Panc1 (cell line): ENCODE data around the gene C1orf116. TPM values are rescaled to one million over a fixed set of nuclear protein-coding genes. Genes with fewer than 3 reads are reported as not detected.

Experiments
- ATAC-seq: fragments of 200-7000 bp; cut with Tn5 transposase; 2 replicates; pipeline ENCODE4 v1.9.1; 2020; ENCODE audit warnings: mild to moderate bottlenecking, moderate library complexity
- BruUV-seq: library from RNA; stranded (reverse); fragments of 400-500 nt; replicated peaks from 2 replicates; lab custom pipeline; 2021; lab: Mats Ljungman, UMichigan
- CTCF ChIA-PET: fragments of 300-600 bp; sonication (Branson Sonifier 250); formaldehyde crosslinking; loops from one replicate; lab custom pipeline; 2022; ENCODE audit warnings: antibody characterized with exemption; lab: Charles Lee
- POLR2A ChIA-PET: fragments of 300-600 bp; sonication (Branson Sonifier 250); formaldehyde crosslinking; loops from one replicate; lab custom pipeline; 2022; ENCODE audit warnings: antibody characterized with exemption; lab: Charles Lee
- DNase-seq: peaks from one replicate; pipeline ENCODE4 v3.0.0-alpha.2; 2010; ENCODE audit warnings: low read depth, low spot score
- H3K27ac ChIP-seq: 2 replicates; pipeline ENCODE4 v1.5.1; 2011; ENCODE audit warnings: mild to moderate bottlenecking, low read length, inconsistent platforms
- H3K27me3 ChIP-seq: fragments of 200-500 bp; sonication (Bioruptor generic); 2 replicates; pipeline ENCODE4 v1.6.0; 2014; ENCODE audit warnings: low read length, inconsistent platforms; ENCODE audit not compliant: control insufficient read depth, insufficient read depth
- H3K36me3 ChIP-seq: fragments of 200-500 bp; sonication (Bioruptor generic); 2 replicates; pipeline ENCODE4 v1.5.1; 2014; ENCODE audit warnings: inconsistent platforms, mild to moderate bottlenecking, low read length, moderate library complexity; ENCODE audit not compliant: control insufficient read depth, insufficient read depth
- H3K4me1 ChIP-seq: 2 replicates; pipeline ENCODE4 v1.5.1; 2011; ENCODE audit warnings: inconsistent platforms, mild to moderate bottlenecking, low read length, moderate library complexity; ENCODE audit not compliant: control insufficient read depth, insufficient read depth
- H3K4me3 ChIP-seq, 2 experiments: 2 replicates each; pipeline ENCODE4 v1.5.1; 2011 to 2012; ENCODE audit warnings: low read depth in 2 of 2, low read length in 2 of 2, mild to moderate bottlenecking in 2 of 2, inconsistent platforms in 1 of 2, moderate library complexity in 1 of 2
- H3K9me3 ChIP-seq: fragments of 200-500 bp; sonication (Bioruptor generic); 2 replicates; pipeline ENCODE4 v1.5.1; 2014; ENCODE audit warnings: low read depth, mild to moderate bottlenecking, inconsistent platforms, low read length, moderate library complexity; ENCODE audit not compliant: control insufficient read depth, insufficient read depth
- POLR2AphosphoS5 ChIP-seq: IDR thresholded peaks from 2 replicates; pipeline ENCODE4 v1.6.1; 2012; ENCODE audit warnings: mild to moderate bottlenecking, low read depth, low read length, moderate library complexity
- SIN3A ChIP-seq: IDR thresholded peaks from 2 replicates; pipeline ENCODE4 v1.6.1; 2012; ENCODE audit warnings: low read depth, mild to moderate bottlenecking, low read length, moderate library complexity, borderline replicate concordance; ENCODE audit not compliant: insufficient read depth
- TCF7L2 ChIP-seq: IDR thresholded peaks from 2 replicates; pipeline ENCODE4 v1.6.1; 2011; ENCODE audit warnings: mild to moderate bottlenecking, low read depth, low read length, inconsistent platforms
- in situ Hi-C: cut with HindIII; loops from 2 replicates; pipeline ENCODE4 v1.10.0; 2016; ENCODE audit warnings: low sequenced_read_pairs, low pct_unique_long_range_greater_than_20kb
- intact Hi-C: fragments of 100-400 bp; cut with micrococcal nuclease; formaldehyde crosslinking; loops from one replicate; pipeline ENCODE4 v1.10.0; 2022; ENCODE audit not compliant: unreplicated experiment
- total RNA-seq: library from RNA; stranded (reverse); gene quantifications from one replicate; pipeline ENCODE4 v1.2.1, GENCODE V29; 2021; ENCODE audit not compliant: unreplicated experiment
- TF ChIP-seq, protein P1 (sequence below): fragments of 450-650 bp; IDR thresholded peaks from 2 replicates; pipeline ENCODE4 v1.5.1; 2017; ENCODE audit warnings: mild to moderate bottlenecking
- TF ChIP-seq, protein P2 (sequence below), 2 experiments: IDR thresholded peaks; 2 replicates each; pipeline ENCODE4 v1.6.1; 2011 to 2012; ENCODE audit warnings: low read depth in 2 of 2, control low read depth in 1 of 2, low read length in 1 of 2, mild to moderate bottlenecking in 1 of 2, moderate library complexity in 1 of 2; ENCODE audit not compliant: insufficient read depth in 1 of 2

C1orf116 gene
- total RNA-seq, 1 experiment from 2014 or later = 0.08 TPM

DNA sequence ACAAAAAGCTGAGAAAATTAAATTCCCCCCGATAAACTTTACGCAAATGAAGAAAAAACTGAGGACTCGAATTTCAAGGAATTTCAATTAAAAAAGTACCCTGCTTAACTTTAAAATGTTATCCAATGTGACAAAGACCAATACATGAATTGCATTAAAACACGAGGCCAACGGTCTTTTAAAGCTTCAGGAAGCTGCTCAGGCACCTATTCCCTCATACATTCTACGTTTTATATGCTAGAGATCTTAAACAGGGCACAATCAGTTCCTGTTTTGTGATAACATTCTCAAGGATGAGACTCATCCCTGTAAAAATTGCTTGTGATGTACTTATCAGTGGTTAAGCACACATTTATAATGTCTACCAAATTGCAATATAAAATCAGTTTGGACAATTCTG, 15.5 kb upstream of the C1orf116 start:
- Histone ChIP-seq H3K36me3 (peaks cover 21% of the 10 kb centered on the region), H3K4me1 (peaks cover 13% of the 10 kb centered on the region), H3K27ac (no peak overlapping the region), H3K27me3 (no peaks in the 10 kb centered on the region), H3K4me3 (no peak overlapping the region), H3K9me3 (no peaks in the 10 kb centered on the region)
- intact Hi-C loops (no loop called here), in situ Hi-C loops (no loop called here)
- POLR2A ChIA-PET = interaction anchor here (0.5 kb wide), 1 partner anchor 37 kb away, joined by 4 read pairs; no protein-coding TSS in a partner anchor
- no TSS peak for BruUV-seq
- ATAC-seq (no peak), DNase-seq (no peak)
- TF ChIP-seq POLR2AphosphoS5 (no peak), TCF7L2 (no peak), SIN3A (no peak)
- TF ChIP-seq, protein P1, sequence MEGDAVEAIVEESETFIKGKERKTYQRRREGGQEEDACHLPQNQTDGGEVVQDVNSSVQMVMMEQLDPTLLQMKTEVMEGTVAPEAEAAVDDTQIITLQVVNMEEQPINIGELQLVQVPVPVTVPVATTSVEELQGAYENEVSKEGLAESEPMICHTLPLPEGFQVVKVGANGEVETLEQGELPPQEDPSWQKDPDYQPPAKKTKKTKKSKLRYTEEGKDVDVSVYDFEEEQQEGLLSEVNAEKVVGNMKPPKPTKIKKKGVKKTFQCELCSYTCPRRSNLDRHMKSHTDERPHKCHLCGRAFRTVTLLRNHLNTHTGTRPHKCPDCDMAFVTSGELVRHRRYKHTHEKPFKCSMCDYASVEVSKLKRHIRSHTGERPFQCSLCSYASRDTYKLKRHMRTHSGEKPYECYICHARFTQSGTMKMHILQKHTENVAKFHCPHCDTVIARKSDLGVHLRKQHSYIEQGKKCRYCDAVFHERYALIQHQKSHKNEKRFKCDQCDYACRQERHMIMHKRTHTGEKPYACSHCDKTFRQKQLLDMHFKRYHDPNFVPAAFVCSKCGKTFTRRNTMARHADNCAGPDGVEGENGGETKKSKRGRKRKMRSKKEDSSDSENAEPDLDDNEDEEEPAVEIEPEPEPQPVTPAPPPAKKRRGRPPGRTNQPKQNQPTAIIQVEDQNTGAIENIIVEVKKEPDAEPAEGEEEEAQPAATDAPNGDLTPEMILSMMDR = no peak
- TF ChIP-seq, protein P2, sequence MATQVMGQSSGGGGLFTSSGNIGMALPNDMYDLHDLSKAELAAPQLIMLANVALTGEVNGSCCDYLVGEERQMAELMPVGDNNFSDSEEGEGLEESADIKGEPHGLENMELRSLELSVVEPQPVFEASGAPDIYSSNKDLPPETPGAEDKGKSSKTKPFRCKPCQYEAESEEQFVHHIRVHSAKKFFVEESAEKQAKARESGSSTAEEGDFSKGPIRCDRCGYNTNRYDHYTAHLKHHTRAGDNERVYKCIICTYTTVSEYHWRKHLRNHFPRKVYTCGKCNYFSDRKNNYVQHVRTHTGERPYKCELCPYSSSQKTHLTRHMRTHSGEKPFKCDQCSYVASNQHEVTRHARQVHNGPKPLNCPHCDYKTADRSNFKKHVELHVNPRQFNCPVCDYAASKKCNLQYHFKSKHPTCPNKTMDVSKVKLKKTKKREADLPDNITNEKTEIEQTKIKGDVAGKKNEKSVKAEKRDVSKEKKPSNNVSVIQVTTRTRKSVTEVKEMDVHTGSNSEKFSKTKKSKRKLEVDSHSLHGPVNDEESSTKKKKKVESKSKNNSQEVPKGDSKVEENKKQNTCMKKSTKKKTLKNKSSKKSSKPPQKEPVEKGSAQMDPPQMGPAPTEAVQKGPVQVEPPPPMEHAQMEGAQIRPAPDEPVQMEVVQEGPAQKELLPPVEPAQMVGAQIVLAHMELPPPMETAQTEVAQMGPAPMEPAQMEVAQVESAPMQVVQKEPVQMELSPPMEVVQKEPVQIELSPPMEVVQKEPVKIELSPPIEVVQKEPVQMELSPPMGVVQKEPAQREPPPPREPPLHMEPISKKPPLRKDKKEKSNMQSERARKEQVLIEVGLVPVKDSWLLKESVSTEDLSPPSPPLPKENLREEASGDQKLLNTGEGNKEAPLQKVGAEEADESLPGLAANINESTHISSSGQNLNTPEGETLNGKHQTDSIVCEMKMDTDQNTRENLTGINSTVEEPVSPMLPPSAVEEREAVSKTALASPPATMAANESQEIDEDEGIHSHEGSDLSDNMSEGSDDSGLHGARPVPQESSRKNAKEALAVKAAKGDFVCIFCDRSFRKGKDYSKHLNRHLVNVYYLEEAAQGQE (IDR thresholded peaks at IDR 0.05; ENCODE audit: insufficient read depth in 1 of 2, low read depth in 2 of 2, low read length in 1 of 2) = no peak
- CTCF ChIA-PET = no interaction called here

DNA sequence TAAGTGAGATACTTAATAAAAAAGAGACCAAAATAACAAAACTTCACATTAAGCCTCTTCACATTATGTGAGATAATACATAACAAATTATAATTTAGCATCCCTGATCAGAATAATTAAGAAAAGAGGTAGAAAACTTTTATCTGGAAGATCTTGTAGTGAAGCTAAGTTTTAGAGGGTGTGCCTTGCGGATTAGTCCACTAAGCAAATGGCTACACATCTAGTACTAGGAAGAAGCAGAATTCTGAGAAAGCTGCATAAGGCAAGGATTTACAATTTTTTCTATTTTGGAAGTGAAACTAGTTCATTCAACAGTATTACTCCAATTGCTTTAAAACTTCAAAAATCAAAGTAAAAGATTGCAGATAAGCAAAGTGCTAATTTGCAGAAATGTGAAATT, 14.9 kb upstream of the C1orf116 start:
- Histone ChIP-seq H3K9me3 (no peaks in the 10 kb centered on the region), H3K27me3 (no peaks in the 10 kb centered on the region), H3K4me3 (no peak overlapping the region), H3K36me3 (peaks cover 21% of the 10 kb centered on the region), H3K4me1 (peaks cover 13% of the 10 kb centered on the region), H3K27ac (no peak overlapping the region)
- no peak for ATAC-seq
- intact Hi-C loops (no loop called here), in situ Hi-C loops (no loop called here)
- BruUV-seq = no TSS peak
- TF ChIP-seq, protein P1 = no peak
- TF ChIP-seq, protein P2 (IDR thresholded peaks at IDR 0.05; ENCODE audit: insufficient read depth in 1 of 2, low read depth in 2 of 2, low read length in 1 of 2) = no peak
- TF ChIP-seq SIN3A = no peak
- no peak for TF ChIP-seq TCF7L2
- no peak for TF ChIP-seq POLR2AphosphoS5
- POLR2A ChIA-PET = interaction anchor here (0.5 kb wide), 1 partner anchor 36 kb away, joined by 4 read pairs; no protein-coding TSS in a partner anchor
- CTCF ChIA-PET = no interaction called here
- no peak for DNase-seq
